Neuron (in vitro differentiated cells): ENCODE measurements around the gene SYNE3.

ENCODE experiments used
- H2AFZ ChIP-seq: one replicate; pipeline ENCODE4 v1.6.1; 2013; ENCODE audit warnings: low read depth, mild to moderate bottlenecking, inconsistent platforms, low read length, moderate library complexity
- H3K27me3 ChIP-seq: one replicate; pipeline ENCODE4 v1.6.1; 2013; ENCODE audit warnings: low read length; ENCODE audit not compliant: insufficient read depth
- H3K36me3 ChIP-seq: one replicate; pipeline ENCODE4 v1.6.1; 2013; ENCODE audit warnings: low read length; ENCODE audit not compliant: insufficient read depth
- H3K4me1 ChIP-seq: one replicate; pipeline ENCODE4 v1.6.1; 2013; ENCODE audit warnings: low read length; ENCODE audit not compliant: insufficient read depth
- H3K4me3 ChIP-seq: 2 replicates; pipeline ENCODE4 v1.5.1; 2013; ENCODE audit warnings: mild to moderate bottlenecking, low read length, moderate library complexity
- H3K9me3 ChIP-seq: one replicate; pipeline ENCODE4 v1.6.1; 2013; ENCODE audit warnings: low read length

The SYNE3 gene

DNA sequence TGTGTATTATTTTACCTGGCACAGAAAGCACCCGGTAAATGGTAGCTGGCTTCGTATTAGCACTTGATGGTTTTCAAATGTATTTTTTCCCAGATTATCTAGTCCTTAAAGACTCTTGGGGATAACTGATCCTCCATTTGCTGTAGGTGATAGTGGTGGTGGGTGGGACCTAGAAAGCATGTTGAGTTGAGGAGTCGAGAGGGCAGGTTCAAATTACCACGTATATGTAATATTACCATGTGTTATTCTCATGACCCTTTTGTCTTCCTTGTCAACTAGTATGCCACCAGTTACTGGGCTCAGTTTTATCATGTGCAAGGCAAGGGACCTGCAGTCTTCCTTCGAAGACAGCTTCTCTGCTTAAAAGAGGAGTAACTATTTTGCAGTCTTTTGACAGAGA, 20.2 kb upstream of the SYNE3 start:
- peak overlapping the region; percentile 61 for H3K4me3 ChIP-seq
- H3K4me1 ChIP-seq, result peaks cover 46% of the 10 kb centered on the region
- no peak overlapping the region for H2AFZ ChIP-seq
- H3K36me3 ChIP-seq, result no peaks in the 10 kb centered on the region
- H3K9me3 ChIP-seq, result no peaks in the 10 kb centered on the region
- H3K27me3 ChIP-seq, result no peaks in the 10 kb centered on the region

DNA sequence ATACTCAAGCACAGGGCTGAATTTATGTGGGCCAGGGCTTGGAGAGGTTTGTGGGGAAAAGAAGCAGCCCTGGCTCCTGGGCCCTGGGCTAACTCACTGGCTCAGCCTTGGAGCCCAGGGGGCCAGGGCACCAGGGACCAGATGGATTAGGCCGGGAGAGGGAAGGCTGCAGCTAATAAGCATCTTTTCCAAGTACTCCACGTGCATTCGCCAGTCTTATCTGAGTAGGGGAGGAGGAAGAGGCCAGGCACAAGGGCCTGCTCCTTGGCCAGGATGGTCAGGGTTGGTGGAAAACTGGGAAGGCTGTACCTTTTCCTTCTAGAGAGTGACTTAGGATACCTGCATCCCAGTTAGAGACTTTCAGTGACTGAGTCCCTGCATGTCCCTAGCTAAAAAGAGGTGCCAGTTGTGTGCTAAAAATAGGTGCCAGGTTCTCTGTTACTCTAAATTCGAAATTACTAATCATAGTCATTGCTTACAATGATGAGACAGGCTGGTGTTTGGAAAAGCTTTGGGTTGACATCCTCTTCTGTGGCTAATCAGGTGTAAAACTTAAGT, 19.7 kb upstream of the SYNE3 start:
- H3K27me3 ChIP-seq, result no peaks in the 10 kb centered on the region
- H3K36me3 ChIP-seq, result no peaks in the 10 kb centered on the region
- H3K4me1 ChIP-seq, result peaks cover 47% of the 10 kb centered on the region
- H3K4me3 ChIP-seq, result peak overlapping the region; percentile 61
- no peaks in the 10 kb centered on the region for H3K9me3 ChIP-seq
- no peak overlapping the region for H2AFZ ChIP-seq

DNA sequence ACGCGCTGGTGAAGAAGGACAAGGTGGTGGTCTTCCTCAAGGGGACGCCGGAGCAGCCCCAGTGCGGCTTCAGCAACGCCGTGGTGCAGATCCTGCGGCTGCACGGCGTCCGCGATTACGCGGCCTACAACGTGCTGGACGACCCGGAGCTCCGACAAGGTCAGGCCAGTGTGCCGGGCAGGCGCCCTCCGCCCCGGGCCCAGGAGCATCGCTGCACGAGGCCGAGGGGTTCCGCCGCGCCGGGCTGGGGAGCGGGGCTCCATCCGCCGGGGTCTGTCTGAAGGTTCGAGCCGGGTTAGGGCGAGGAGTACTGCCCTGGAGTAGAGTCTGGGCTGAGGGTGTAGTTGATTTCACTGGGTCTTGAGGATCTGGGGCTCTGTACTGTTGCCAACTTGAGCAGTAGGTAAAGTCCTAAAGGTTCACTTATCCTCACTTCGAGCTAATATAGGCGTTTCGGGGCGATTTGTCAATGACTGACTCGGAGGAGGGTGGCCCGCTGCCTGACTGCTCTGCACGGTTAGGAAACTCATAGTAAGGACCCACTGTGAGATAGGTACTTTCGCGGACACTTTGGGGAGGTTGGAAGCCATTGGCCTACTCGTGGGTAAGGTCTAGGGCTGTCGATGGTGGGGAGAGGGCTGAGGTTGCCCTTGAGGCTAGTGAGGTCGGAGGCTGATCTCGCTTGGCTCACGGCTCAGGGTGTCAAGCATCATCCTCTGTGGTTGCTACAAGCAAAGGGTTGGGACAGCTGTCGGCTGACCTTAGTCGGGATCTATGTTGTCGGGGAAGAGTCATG, 19.0 kb upstream of the SYNE3 start:
- Histone ChIP-seq H3K4me3 (peak overlapping the region; percentile 61), H2AFZ (no peak overlapping the region), H3K36me3 (no peaks in the 10 kb centered on the region), H3K27me3 (no peaks in the 10 kb centered on the region), H3K4me1 (peaks cover 47% of the 10 kb centered on the region), H3K9me3 (no peaks in the 10 kb centered on the region)

DNA sequence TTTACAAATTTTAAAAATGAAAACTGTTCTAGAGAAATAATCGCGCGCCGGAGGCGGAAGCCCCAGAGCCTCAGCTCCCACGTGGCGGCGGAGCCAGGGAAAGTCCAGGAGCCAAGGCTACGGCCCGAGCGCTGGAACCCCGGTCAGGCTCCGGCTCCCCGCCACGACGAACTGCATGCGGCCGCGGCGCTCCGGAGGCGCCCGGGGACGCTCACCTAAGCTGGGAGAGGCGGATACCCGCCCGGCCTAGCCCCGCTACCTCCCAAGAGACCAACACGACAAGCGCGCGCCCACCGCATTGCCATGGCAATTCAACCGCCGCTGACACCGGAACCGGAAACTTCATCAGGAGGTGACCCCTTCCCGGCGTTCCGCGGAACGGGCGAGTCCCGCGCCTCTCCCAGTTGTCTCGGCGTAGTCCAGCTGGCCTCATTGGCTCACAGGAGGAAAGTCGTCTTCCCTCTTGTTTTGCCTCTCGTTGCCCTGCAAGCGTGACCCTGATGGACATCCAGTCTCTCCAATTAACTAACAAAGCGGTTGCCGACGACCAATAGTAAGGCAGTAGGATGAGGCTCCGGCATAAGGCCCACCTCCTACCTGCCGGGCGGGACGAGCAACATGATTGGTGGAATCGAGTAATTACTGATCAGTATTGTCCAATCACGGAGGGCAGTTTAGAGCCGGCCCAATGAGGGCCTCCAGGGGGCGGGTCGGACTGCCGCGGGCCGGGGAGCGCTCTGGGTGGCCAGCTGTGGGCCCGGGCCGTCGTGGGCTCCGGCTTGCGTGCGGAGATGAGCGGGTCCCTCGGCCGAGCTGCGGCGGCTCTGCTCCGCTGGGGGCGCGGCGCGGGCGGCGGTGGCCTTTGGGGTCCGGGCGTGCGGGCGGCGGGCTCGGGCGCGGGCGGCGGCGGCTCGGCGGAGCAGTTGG, 18.1 kb upstream of the SYNE3 start, which contains the start of gene GLRX5:
GLRX5 (plus strand) TSS at position 752 of the 927 bp plus-strand sequence; CDS start at position 792, 40 bp downstream.
- Histone ChIP-seq H3K27me3 (no peaks in the 10 kb centered on the region), H3K9me3 (no peaks in the 10 kb centered on the region), H3K4me3 (peak within 1 kb of the TSS; percentile 99), H3K4me1 (peaks cover 47% of the 10 kb centered on the region), H3K36me3 (no peaks in the 10 kb centered on the region), H2AFZ (peak within 1 kb of the TSS; percentile 37)

DNA sequence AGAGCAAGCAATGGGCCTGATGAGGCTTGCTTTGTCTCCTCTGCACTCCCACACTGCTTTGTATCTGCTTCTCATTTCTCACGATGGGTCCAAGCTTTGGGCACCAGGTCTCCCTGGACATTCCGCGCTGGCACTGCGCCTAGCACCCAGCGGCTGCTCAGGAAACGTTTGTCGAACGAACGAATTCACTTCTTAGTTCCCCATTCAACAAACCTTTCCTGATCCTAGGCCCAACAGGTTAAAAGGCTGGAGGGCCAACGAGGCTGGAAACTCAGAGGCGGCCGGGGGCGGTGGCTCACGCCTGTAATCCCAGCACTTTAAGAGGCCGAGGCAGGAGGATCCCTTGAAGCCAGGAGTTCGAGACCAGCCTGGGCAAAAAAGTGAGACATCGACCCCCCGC, 17.4 kb upstream of the SYNE3 start:
- H3K9me3 ChIP-seq, result no peaks in the 10 kb centered on the region
- H2AFZ ChIP-seq, result peak overlapping the region; percentile 37
- H3K36me3 ChIP-seq, result no peaks in the 10 kb centered on the region
- H3K4me1 ChIP-seq, result peaks cover 47% of the 10 kb centered on the region
- H3K27me3 ChIP-seq, result no peaks in the 10 kb centered on the region
- H3K4me3 ChIP-seq, result peak overlapping the region; percentile 99

DNA sequence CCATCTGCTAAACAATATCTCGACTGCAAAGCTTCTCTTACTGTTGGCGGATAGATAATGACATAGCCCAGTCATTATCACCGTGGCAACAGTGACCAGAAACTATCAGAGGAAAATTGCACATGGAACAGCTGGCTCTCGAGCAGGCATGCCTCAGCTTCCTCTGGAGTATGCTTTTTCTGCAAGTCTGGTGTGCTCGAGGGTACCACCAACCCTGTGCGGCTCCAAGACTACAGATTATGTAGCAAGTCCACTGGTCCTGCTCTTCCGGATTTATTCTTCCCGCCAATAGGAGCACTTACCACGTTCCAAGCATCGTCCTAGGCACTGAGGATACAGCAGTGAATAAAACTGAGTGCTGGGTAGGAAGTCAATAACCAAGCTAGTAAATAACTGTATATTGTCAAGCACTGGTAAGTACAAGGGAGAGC, 17.0 kb upstream of the SYNE3 start:
- H3K4me3 ChIP-seq, result peak overlapping the region; percentile 99
- peak overlapping the region; percentile 37 for H2AFZ ChIP-seq
- H3K36me3 ChIP-seq, result no peaks in the 10 kb centered on the region
- H3K4me1 ChIP-seq, result peaks cover 46% of the 10 kb centered on the region
- no peaks in the 10 kb centered on the region for H3K27me3 ChIP-seq
- H3K9me3 ChIP-seq, result no peaks in the 10 kb centered on the region

DNA sequence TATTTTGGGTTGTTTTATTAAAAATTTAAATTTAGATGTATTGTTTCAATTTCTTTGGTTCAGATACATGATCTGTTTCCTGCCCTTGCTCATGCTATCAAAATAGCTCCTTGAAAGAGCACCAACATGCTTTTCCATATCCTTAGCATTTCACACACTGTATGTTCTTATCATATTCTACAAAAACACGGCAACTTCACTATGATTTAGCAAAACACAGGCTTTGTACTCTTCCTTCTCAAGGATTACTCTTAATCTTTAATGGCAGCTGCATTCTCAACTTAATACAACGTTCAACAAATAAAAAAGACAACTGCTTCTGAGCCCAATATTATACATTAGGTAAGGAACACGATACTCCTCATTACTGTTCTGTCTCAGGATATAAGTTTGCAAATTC, 15.5 kb upstream of the SYNE3 start:
- Histone ChIP-seq H3K36me3 (no peaks in the 10 kb centered on the region), H2AFZ (no peak overlapping the region), H3K4me1 (peaks cover 31% of the 10 kb centered on the region), H3K4me3 (peak overlapping the region; percentile 99), H3K27me3 (no peaks in the 10 kb centered on the region), H3K9me3 (no peaks in the 10 kb centered on the region)

DNA sequence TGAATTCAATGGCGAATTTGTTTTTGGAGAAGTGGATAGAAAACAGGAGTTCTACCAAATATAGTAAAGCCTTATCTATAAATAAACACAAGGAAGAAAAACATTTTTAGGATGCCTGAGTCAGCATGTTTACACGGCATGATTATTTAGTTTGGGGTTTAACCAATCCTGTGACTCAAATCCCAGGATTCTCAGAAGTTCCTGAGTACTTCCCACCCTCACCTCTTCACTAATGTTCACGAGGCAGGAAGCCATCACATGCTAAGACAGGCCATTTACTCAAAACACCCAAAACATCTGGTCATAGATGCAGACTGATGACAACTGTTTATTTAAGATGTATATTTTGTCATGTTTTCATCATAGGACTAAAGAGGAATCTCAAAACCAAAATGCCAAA, 15.0 kb upstream of the SYNE3 start:
- Histone ChIP-seq H3K9me3 (no peaks in the 10 kb centered on the region), H3K27me3 (no peaks in the 10 kb centered on the region), H3K4me1 (peaks cover 26% of the 10 kb centered on the region), H2AFZ (no peak overlapping the region), H3K36me3 (no peaks in the 10 kb centered on the region), H3K4me3 (no peak overlapping the region)

DNA sequence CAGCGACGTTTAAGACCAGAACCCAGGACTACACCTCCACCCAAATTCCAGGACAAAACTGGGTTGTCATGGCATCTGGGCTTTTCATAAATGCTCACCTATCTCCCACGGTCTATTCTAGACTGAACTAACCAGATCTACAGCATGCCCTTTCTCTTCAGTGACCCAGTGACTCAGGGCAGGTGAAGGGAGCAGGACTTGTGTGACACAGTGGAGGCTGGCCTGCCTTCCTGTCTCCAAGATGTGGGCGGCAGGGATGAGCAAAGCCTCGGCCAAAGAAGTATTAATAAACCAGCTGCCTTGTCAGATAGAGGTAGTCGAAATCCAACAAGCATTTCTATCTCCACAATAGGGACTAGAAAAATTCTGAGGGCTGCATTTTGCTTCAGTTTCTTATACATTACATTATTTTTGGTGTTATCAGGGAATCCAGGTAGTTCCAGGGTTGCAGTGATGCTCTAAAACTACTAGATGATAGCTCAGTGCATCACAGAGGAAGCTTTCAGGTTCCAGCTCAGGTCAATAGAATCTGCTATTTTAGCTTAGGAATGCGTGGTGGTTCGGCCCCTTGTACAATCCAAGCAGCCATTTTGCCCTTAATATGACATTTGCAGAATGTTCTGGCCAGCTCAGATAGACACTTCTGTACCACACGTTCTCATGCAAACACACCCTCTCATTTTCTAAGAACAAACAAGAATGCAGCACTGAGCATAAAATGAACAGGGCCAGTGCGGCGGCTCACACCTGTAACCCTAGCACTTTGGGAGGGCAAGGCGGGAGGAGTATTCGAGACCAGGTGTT, 14.2 kb upstream of the SYNE3 start:
- no peak overlapping the region for H3K4me3 ChIP-seq
- H3K9me3 ChIP-seq, result no peaks in the 10 kb centered on the region
- H2AFZ ChIP-seq, result no peak overlapping the region
- no peaks in the 10 kb centered on the region for H3K36me3 ChIP-seq
- H3K4me1 ChIP-seq, result peaks cover 19% of the 10 kb centered on the region
- H3K27me3 ChIP-seq, result no peaks in the 10 kb centered on the region

DNA sequence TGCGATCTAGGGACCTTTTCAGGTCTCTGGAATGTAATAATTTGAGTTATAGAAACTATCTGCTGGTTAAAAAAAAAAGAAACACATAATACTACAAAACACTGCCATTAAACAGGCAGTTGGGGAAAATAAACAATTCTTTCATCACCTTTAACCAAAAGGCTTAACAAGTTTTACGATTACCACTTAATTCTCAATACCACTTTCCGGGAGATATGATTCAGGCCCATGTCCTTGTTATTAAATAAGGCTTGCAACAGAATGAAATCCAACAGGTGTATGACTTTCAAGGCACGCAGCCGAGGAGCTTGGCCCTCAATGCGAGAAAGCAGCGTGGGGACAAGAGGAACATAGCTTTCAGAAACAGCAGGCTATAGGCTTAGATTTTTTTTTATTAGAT, 12.8 kb upstream of the SYNE3 start:
- Histone ChIP-seq H3K27me3 (no peaks in the 10 kb centered on the region), H3K4me3 (no peak overlapping the region), H3K36me3 (no peaks in the 10 kb centered on the region), H2AFZ (no peak overlapping the region), H3K9me3 (no peaks in the 10 kb centered on the region), H3K4me1 (peaks cover 19% of the 10 kb centered on the region)

DNA sequence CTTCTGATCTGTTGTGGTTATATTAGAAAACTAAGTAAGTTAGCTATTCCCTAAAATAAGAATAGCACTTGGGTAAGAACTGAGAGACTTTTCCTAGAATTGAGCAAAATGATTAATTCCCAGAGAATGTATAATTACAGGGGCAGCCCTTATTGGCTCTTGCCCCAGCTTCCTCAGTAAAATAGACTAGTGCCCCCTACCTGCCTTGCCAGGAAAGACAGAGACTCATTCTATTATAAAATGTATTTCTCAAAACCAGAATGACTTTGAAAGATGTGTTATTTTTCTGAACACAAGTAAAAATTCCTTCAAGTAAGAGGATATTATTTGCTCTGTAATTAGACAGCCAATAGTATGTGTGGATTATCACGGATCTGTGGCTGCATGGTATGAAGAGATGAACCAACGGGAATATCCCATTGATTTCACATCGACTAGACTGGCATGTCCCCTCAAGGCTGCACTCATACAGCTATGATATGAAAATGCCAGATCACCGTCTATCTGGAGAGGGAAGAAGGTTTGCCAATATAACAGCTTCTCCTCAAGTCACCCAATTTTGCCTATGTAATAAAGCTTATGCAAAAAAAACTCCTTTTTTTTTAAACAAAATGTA, 11.0 kb upstream of the SYNE3 start:
- no peaks in the 10 kb centered on the region for H3K27me3 ChIP-seq
- no peak overlapping the region for H3K4me3 ChIP-seq
- no peaks in the 10 kb centered on the region for H3K36me3 ChIP-seq

More for the DNA sequence above, 11.0 kb upstream of the SYNE3 start:
- Histone ChIP-seq H3K4me1 (peaks cover 9% of the 10 kb centered on the region), H3K9me3 (no peaks in the 10 kb centered on the region), H2AFZ (no peak overlapping the region)
